NCI-H69 (cell line): ENCODE results near the gene MYLK.
"Not testable (repeated sequence)": the region's sequence is repeated elsewhere in the genome, so short reads cannot be mapped to it uniquely, and the experiment has no call there.

Source experiments
- DNase-seq: peaks from one replicate; lab custom pipeline; 2025; lab: John Stamatoyannopoulos, UW

MYLK gene

DNA sequence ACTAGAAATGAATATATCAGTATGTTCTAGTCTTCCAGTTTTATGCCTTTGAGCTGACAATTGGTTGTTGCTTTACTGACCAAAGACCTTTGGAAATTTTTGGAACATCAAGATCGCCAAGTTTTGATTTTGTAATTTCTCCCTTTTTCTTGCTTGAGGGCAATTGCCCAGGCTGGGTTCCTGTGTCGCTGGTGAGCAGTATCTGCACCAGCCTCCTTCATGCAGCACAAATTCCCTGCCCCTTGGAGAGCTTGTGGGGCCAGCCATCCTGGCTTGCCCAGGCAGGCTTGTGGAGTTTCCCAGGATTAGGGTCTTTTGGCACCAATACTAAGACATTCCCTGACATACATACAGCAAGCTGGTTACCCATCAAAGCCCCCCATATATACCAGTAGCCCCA is 261.4 kb downstream of the MYLK start:
- DNase-seq = no peak

GRCh38 chr3:123621850-123622189 is 262.3 kb downstream of the MYLK start:
- no peak for DNase-seq

- no peak for DNase-seq
Measured at GRCh38 chr3:123621186-123621849, 262.8 kb downstream of the MYLK start.

- DNase-seq = no peak
Measured at GRCh38 chr3:123620343-123620742, 263.8 kb downstream of the MYLK start.

DNA sequence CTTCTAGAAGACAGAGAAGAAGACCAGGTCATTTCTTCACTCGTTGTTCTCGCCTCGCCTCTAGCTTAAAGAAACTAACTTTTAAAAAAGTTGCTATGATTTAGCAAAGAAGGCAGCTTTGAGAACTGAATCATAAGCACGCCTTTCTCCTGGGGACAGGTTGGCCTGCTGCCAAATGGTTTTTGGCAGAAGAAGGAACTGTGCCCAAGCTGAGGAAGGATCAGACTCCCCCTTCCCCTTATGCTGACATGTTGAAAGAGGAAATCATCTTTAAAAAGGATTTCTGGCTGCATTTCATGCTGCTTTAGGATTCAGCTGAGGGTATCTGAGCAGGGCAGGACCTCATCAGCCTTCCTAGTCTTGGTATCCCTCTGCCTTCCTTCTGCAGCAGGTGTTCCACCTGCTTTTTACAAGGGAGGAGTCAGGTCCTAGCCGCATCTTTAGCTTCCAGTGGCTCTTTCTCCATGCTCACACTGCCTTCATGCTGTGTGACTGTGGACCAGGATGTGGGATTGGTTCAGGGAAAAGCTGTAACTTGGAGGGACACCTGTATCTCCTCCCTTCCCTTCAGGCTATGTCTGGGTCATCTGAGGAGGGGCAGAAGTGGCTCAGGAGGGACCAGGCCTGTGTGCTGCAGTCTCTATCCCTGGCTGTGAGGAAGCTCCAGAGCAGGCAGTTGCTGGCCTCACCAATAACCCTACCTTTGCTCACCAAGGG is 265.2 kb downstream of the MYLK start:
- DNase-seq = peak; percentile 74

- peak; percentile 26 for DNase-seq
Measured at GRCh38 chr3:123618076-123618708, 265.9 kb downstream of the MYLK start.

- DNase-seq = no peak
Measured at GRCh38 chr3:123616593-123616992, 267.5 kb downstream of the MYLK start.

DNA sequence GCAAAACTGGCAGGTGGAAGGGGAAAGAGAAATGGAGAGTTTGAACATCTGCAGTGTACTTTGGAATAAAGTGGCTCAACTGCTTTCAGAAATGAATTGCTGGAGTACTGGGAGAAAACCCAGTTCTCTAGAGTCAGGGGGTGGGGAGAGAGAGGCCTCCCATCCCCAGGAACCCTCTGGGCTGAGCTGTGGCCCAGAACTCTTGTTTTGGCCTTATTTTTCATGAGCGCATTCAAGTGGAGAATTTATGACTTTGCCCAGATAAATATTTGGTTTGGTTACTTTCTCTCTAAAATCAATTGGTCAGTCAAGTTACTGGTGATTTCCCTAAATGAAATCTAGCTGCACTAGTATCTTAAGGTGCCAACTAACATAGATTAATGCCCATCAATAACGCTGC is 270.6 kb downstream of the MYLK start:
- no peak for DNase-seq

GRCh38 chr3:123611674-123612073 is 272.5 kb downstream of the MYLK start:
- DNase-seq = not testable (repeated sequence)

DNA sequence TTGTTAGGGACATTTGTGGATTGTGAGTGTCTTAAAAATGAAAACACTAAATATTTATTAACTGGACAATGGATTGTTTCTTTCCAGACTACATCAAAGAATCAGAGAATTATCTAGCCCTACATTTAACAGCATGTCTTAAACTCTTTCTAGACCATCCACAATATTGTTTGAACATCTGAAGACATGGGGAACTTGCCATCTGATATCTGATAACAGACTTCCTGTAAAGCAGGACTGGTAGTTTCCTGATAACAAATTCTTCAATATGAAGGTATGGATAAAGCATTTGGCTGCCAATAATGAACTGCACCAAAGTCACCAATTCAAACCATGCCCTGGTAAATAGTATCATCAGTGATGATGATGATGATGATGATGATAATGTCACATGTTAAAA is 273.1 kb downstream of the MYLK start:
- DNase-seq = no peak

GRCh38 chr3:123610331-123610730 is 273.8 kb downstream of the MYLK start:
- DNase-seq = peak; percentile 75

DNA sequence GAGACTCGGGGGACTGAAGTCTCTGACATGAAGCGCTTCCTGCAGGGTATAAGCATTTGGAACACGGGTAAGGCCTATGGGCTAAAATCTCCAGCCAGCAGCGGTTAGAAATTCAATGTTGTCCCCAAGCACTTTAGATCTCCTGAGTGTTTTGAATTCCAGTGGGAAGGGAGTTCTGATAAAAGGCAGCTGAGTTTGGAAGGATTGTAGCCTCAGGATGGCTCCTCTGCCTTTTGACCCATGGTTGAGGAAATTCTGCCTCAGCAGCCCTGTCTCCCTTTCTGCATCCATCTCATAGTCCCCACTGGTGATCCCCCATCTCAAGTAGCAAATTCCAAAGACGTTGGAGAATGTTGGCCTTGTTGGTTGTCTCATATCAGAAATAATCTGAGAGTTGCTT is 275.1 kb downstream of the MYLK start:
- DNase-seq = no peak

- DNase-seq = no peak
Measured at GRCh38 chr3:123608263-123608937, 275.7 kb downstream of the MYLK start.

DNA sequence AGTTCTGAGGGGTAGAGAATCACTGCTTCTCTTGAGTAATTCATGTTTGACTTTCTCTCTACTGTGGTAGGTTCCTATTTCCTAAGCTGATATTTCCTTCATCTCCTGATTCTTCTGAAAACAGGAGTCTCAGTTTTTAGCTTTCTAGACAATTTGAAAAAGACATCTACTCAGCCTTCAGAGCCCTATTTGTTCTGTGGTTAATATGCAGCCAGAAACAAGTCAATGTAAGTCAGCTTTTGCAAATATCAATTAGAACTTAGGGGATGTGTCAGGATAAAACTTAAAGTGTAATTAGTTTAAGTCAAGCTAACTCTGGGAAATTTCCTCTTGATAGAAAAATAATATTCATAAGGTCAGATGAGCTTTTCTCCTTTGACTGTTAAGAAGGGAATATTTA is 277.6 kb downstream of the MYLK start:
- DNase-seq = no peak

GRCh38 chr3:123605789-123606234 is 278.3 kb downstream of the MYLK start:
- peak; percentile 45 for DNase-seq

DNA sequence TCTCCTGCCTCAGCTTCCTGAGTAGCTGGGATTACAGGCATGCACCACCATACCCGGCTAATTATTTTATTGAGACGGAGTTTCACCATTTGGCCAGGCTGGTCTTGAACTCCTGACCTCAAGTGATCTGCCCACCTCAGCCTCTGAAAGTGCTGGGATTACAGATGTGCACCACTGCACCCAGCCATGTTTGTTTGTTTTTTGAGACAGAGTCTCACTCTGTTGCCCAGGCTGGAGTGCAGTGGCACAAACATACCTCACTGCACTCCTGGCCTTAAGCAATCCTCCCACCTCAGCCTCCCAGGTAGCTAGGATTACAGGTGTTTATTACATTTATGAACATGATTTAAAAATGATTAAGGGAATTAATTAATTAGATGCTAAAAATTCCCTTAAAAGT is 281.0 kb downstream of the MYLK start:
- DNase-seq = not testable (repeated sequence)

- peak; percentile 33 for DNase-seq
Measured at GRCh38 chr3:123602325-123602724, 281.8 kb downstream of the MYLK start.

DNA sequence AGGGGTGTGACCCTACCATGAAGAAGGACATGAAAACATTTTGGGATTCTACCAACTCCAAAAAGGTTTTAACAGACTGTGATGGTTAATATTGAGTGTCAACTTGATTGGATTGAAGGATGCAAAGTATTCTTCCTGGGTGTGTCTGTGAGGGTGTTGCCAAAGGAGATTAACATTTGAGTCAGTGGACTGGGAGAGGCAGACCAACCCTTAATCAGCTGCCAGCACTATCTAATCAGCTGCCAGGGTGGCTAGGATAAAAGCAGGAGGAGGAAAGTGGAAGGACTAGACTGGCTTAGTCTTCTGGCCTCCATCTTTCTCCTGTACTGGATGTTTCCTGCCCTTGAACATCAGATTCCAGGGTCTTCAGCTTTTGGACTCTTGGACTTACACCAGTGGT is 283.3 kb downstream of the MYLK start:
- not testable (repeated sequence) for DNase-seq

DNA sequence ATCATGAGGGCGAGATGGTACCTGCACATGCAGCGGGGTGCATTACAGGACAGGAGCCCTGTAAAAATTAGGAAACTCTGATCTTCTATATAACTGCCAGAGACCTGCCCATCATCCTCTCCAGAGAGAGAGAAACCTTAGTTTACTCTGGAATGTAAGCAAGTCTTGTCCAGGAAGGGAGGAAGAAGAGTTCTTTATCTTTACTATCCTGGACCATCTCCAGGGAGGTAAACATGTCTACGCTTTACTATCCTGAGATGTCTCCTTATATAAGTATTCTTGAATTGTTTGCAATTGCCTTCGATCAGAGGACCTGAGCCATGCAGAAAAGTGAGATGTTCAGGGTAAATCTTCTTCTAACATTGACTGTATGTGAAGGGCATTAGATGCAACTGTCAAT is 286.6 kb downstream of the MYLK start:
- no peak for DNase-seq

DNA sequence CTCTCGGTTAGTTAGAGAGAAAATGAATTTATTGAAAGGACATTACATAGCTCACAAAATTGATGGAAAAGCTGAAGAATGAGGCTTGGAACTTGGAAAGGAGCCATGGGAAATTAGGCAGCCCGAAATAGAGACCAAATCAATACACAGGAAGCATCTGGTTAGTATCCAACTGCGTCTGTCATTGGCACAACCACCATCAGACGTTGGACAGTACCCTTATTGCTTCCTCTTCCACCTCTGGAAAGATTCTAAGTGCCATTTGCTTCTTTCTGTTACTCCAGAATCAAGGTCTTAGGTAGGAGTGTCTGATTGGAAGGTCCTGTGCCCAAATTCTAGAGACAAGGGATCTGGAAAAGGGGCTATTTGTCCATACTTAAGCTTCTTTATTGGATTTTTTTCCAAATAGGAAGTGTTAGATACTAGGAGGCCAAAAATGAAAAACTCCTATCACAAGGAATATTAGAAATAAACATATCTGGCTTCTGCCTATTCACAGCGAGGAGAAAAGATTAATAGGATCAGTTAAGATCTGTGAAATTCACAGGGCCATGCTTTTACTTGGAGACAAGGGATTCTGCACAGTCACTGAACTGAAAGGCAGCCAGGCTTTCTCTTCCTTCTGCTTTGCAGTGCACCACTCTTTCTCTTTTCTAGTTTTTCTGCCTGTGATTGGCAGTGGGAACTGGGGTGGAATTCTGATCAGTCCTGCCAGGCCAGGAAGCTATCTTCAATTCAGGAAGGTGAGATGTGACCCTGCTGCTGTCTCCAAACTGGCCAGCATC is 288.5 kb downstream of the MYLK start:
- no peak for DNase-seq

DNA sequence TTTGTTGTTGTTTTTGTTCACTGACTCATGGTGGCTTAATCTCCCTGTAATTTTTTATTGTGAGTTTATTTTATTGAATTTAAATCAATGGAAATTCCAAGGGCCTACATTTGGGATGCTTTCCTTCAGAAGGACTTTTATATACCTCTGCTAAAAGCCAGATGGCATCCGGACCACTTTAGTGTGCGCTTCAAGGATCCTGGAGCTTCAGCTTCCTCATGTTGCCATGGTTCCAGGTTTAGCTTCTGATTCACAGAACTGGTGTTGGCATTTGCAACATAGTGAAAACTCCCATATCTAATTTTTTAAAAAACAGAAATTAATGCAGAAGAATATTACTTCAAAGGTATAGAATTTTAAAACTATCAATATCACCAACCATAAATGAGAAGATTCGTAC is 290.8 kb downstream of the MYLK start:
- DNase-seq = no peak
